HG02840 (cell line): ENCODE measurements around the gene ATG7.
"Not testable (repeated sequence)": the region's sequence is repeated elsewhere in the genome, so short reads cannot be mapped to it uniquely, and the experiment has no call there.

Experiments used
- ATAC-seq: cut with Tn5 transposase; IDR thresholded peaks from one replicate; pipeline ENCODE4 v1.9.1; 2021; ENCODE audit warnings: mild to moderate bottlenecking, moderate library complexity, moderate number of reproducible peaks; ENCODE audit not compliant: unreplicated experiment, low FRiP score

ATG7 gene

GRCh38 chr3:11457135-11457534 lies 184.9 kb downstream of the ATG7 start:
- no peak for ATAC-seq

- ATAC-seq = no peak
Measured at GRCh38 chr3:11459186-11459824, 187.1 kb downstream of the ATG7 start.

- ATAC-seq = no peak
Measured at GRCh38 chr3:11461226-11461625, 189.0 kb downstream of the ATG7 start.

- not testable (repeated sequence) for ATAC-seq
Measured at GRCh38 chr3:11462673-11463072, 190.5 kb downstream of the ATG7 start.

- no peak for ATAC-seq
Measured at GRCh38 chr3:11463591-11463990, 191.4 kb downstream of the ATG7 start.

- ATAC-seq = no peak
Measured at GRCh38 chr3:11464356-11464755, 192.2 kb downstream of the ATG7 start.

- no peak for ATAC-seq
Measured at GRCh38 chr3:11465744-11466616, 193.8 kb downstream of the ATG7 start.

GRCh38 chr3:11467875-11468274 lies 195.7 kb downstream of the ATG7 start:
- no peak for ATAC-seq

GRCh38 chr3:11470031-11470853 lies 198.0 kb downstream of the ATG7 start:
- no peak for ATAC-seq

GRCh38 chr3:11475324-11475723 lies 203.1 kb downstream of the ATG7 start:
- ATAC-seq = no peak

- ATAC-seq = no peak
Measured at GRCh38 chr3:11476735-11477144, 204.5 kb downstream of the ATG7 start.

GRCh38 chr3:11477407-11477911 lies 205.3 kb downstream of the ATG7 start:
- no peak for ATAC-seq

- ATAC-seq = no peak
Measured at GRCh38 chr3:11478167-11478566, 206.0 kb downstream of the ATG7 start.

- ATAC-seq = no peak
Measured at GRCh38 chr3:11479221-11479620, 207.0 kb downstream of the ATG7 start.

GRCh38 chr3:11480663-11481298 lies 208.6 kb downstream of the ATG7 start:
- no peak for ATAC-seq

- no peak for ATAC-seq
Measured at GRCh38 chr3:11481556-11481955, 209.4 kb downstream of the ATG7 start.

- no peak for ATAC-seq
Measured at GRCh38 chr3:11482021-11482420, 209.8 kb downstream of the ATG7 start.

GRCh38 chr3:11488356-11488755 lies 216.2 kb downstream of the ATG7 start:
- not testable (repeated sequence) for ATAC-seq

- ATAC-seq = no peak
Measured at GRCh38 chr3:11494131-11494916, 222.1 kb downstream of the ATG7 start.
